Measurements from ENCODE around the gene TMBIM6. TPM values are rescaled to one million over a fixed set of nuclear protein-coding genes. Genes with fewer than 3 reads are reported as not detected.

TMBIM6 gene
- total RNA-seq, 1 donor from 2014 or later, result 370 TPM

DNA sequence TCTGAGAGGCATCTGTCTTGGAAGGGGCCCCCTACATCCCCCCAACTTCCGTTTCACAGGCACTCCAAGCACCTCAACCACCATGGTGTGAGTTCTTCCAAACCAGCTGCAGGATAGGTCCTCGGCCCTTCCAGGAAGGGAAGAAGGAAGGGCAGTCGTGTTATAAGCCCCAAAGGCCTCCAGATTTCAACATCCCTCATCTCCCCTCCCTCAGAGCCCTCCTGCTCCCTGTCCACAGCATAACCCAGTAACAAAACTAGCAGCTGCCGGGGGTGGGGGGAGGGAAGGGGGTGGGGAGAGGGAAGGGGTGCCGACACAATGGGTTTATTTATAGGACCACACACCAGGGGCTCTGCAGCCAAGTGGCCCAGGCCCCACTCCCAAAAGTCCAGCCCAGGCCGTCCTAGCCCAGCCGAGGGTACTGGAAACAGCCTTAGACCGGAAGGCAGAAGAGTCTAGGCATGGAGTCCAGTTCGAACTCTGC is 68.6 kb downstream of the TMBIM6 start:
- TF ChIP-seq, protein P1, sequence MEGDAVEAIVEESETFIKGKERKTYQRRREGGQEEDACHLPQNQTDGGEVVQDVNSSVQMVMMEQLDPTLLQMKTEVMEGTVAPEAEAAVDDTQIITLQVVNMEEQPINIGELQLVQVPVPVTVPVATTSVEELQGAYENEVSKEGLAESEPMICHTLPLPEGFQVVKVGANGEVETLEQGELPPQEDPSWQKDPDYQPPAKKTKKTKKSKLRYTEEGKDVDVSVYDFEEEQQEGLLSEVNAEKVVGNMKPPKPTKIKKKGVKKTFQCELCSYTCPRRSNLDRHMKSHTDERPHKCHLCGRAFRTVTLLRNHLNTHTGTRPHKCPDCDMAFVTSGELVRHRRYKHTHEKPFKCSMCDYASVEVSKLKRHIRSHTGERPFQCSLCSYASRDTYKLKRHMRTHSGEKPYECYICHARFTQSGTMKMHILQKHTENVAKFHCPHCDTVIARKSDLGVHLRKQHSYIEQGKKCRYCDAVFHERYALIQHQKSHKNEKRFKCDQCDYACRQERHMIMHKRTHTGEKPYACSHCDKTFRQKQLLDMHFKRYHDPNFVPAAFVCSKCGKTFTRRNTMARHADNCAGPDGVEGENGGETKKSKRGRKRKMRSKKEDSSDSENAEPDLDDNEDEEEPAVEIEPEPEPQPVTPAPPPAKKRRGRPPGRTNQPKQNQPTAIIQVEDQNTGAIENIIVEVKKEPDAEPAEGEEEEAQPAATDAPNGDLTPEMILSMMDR (conservative IDR thresholded peaks at IDR 0.05), result no peak
- peak overlapping the region; percentile 97 for H3K27ac Mint-ChIP-seq (ENCODE audit: unreplicated experiment)
- peaks cover 2% of the 10 kb centered on the region for H3K36me3 Mint-ChIP-seq (ENCODE audit: low read depth)
- peak; percentile 21 for DNase-seq (ENCODE audit: low read depth, low spot score)
- no peaks in the 10 kb centered on the region for H3K9me3 Mint-ChIP-seq
- peaks cover 58% of the 10 kb centered on the region for H3K4me1 Mint-ChIP-seq
- H3K4me3 Mint-ChIP-seq, result peak overlapping the region; percentile 60
- no peaks in the 10 kb centered on the region for H3K27me3 Mint-ChIP-seq (ENCODE audit: low read depth)

DNA sequence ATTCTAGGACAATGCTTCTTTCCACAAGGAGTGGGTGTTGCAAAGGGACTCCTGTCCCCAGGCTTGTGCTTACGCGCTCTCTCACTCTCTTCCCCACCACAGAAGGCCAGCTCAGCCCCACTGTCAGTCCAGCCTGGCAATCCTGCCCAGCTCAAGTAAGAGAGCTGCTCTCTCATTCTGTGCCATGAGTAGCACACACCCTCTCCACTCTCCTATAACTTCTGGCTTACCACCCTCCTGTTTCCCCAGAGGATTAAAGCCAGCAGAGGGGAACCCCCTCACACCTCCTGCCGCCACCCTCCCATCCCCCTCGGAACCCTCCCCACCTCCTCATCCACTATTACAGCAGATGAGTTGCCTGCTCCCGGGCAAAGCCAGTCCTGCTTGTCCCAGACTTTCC is 69.8 kb downstream of the TMBIM6 start:
- no peaks in the 10 kb centered on the region for H3K27me3 Mint-ChIP-seq (ENCODE audit: low read depth)
- H3K9me3 Mint-ChIP-seq, result no peaks in the 10 kb centered on the region
- TF ChIP-seq, protein P1 (conservative IDR thresholded peaks at IDR 0.05), result no peak
- DNase-seq (ENCODE audit: low read depth, low spot score), result no peak
- peaks cover 60% of the 10 kb centered on the region for H3K4me1 Mint-ChIP-seq
- H3K27ac Mint-ChIP-seq (ENCODE audit: unreplicated experiment), result no peak overlapping the region
- peak overlapping the region; percentile 16 for H3K4me3 Mint-ChIP-seq
- peaks cover 7% of the 10 kb centered on the region for H3K36me3 Mint-ChIP-seq (ENCODE audit: low read depth)

DNA sequence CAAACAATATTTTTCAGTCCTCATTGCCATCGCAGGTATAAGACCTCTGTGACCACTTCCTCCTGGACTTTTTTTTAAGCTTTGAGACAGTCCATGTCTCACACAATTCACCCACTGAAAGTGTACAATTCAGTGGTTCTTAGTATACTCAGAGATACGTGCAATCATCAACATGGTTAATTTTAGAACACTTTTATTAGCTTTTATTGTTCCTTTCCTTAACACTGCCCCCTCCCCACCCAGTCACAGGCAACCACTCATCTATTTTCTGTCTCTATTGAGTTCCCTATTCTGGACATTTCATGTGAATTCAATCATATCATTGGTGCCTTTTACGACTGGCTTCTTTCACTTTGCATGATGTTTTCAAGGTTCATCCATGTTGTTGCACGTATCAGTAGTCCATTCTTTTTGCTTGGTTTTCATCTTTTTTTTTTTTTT is 70.6 kb downstream of the TMBIM6 start:
- Mint-ChIP-seq H3K4me3 (no peak overlapping the region), H3K36me3 (ENCODE audit: low read depth) (peaks cover 7% of the 10 kb centered on the region), H3K27ac (ENCODE audit: unreplicated experiment) (peak overlapping the region; percentile 2), H3K4me1 (peaks cover 54% of the 10 kb centered on the region), H3K27me3 (ENCODE audit: low read depth) (no peaks in the 10 kb centered on the region), H3K9me3 (no peaks in the 10 kb centered on the region)
- no peak for DNase-seq (ENCODE audit: low read depth, low spot score)
- TF ChIP-seq, protein P1 (conservative IDR thresholded peaks at IDR 0.05), result no peak

DNA sequence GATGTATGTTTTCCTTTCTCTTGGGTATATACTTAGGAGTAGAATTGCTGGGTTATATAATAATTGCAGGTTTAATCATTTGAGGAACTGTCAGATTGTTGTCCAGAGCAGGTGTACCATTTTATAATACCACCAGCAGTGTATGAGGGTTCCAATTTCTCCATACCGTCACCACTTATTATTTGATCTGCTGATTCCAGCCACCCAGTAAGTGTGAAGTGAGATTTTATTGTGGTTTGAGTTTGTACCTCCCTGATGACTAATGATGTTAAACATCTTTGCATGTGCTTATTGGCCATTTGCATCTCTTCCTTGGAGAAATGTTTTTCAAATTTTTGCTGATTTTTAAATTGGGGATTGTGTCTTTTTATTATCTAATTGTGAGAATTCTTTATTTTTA is 71.8 kb downstream of the TMBIM6 start:
- Mint-ChIP-seq H3K27me3 (ENCODE audit: low read depth) (no peaks in the 10 kb centered on the region), H3K4me3 (no peak overlapping the region), H3K4me1 (peaks cover 47% of the 10 kb centered on the region), H3K36me3 (ENCODE audit: low read depth) (peaks cover 9% of the 10 kb centered on the region), H3K9me3 (no peaks in the 10 kb centered on the region), H3K27ac (ENCODE audit: unreplicated experiment) (no peak overlapping the region)
- no peak for DNase-seq (ENCODE audit: low read depth, low spot score)
- TF ChIP-seq, protein P1 (conservative IDR thresholded peaks at IDR 0.05), result no peak

Other genes starting within 250 kb of the TMBIM6 start
- gene KCNH3, start 202.5 kb upstream of the TMBIM6 start, total RNA-seq, result 0.16 and 0.34 TPM in 2 replicates
- gene MCRS1, start 173.4 kb upstream of the TMBIM6 start, total RNA-seq, result 89.6 and 95.3 TPM in 2 replicates
- gene FAM186B, start 135.9 kb upstream of the TMBIM6 start, total RNA-seq, result 0.28 TPM in 1 of 2 replicates, not detected in the other
- 24.4 and 27.0 TPM in 2 replicates for gene PRPF40B, start 118.0 kb upstream of the TMBIM6 start, total RNA-seq
- 38.9 and 41.4 TPM in 2 replicates for gene FMNL3, start 34.2 kb upstream of the TMBIM6 start, total RNA-seq
- gene NCKAP5L, start 86.9 kb downstream of the TMBIM6 start, total RNA-seq, result 40.8 and 45.0 TPM in 2 replicates
- gene BCDIN3D, start 101.5 kb downstream of the TMBIM6 start, total RNA-seq, result 7.9 and 9.6 TPM in 2 replicates
- 0.73 and 1.6 TPM in 2 replicates for gene FAIM2, start 162.3 kb downstream of the TMBIM6 start, total RNA-seq
- gene AQP2, start 209.2 kb downstream of the TMBIM6 start, total RNA-seq, result not detected in 2 replicates
- gene AQP5, start 220.3 kb downstream of the TMBIM6 start, total RNA-seq, result 1.2 and 2.4 TPM in 2 replicates
- gene AQP6, start 231.4 kb downstream of the TMBIM6 start, total RNA-seq, result 0.21 TPM in 1 of 2 replicates, not detected in the other

Data from neural crest cell (in vitro differentiated cells).